Measurements from ENCODE around the gene ZNF789. TPM values are rescaled to one million over a fixed set of nuclear protein-coding genes. Genes with fewer than 3 reads are reported as not detected.

ZNF789 gene
- total and polyA plus RNA-seq, 4 donors = 1.6 to 7.4 (median 4.8) TPM

GRCh38 chr7:99460651-99461050 is 12.0 kb upstream of the ZNF789 start:
- Histone ChIP-seq H3K4me3 (ENCODE audit: low read depth in 1 of 3, low read length in 3 of 3) (no peak overlapping the region), H3K27me3 (ENCODE audit: control insufficient read depth in 4 of 4, insufficient read depth in 4 of 4, low read length in 3 of 4) (no peaks in the 10 kb centered on the region), H3K36me3 (ENCODE audit: control insufficient read depth in 4 of 4, insufficient read depth in 3 of 4, low read depth in 1 of 4, low read length in 3 of 4) (peaks cover 17 to 51% (median 29%) of the 10 kb centered on the region in 4 donors), H3K4me1 (ENCODE audit: control insufficient read depth in 4 of 4, insufficient read depth in 4 of 4, low read length in 3 of 4) (peaks cover 3 to 21% (median 14%) of the 10 kb centered on the region in 4 donors), H3K9ac (ENCODE audit: low read depth in 1 of 2, low read length in 2 of 2) (no peak overlapping the region), H3K9me3 (ENCODE audit: control insufficient read depth in 4 of 4, low read length in 3 of 4) (no peaks in the 10 kb centered on the region), H3K27ac (ENCODE audit: low read depth in 1 of 2, low read length in 2 of 2) (no peak overlapping the region)
- no peak for DNase-seq (ENCODE audit: low spot score)
- WGBS = 94% methylated on average over 11 of the region's 11 CpGs
- TF ChIP-seq EGR1 (IDR thresholded peaks at IDR 0.05; ENCODE audit: low read depth in 2 of 2) = no peak
- no peak for TF ChIP-seq YY1 (IDR thresholded peaks at IDR 0.05)
- TF ChIP-seq FOXA1 (IDR thresholded peaks at IDR 0.05) = no peak
- TF ChIP-seq TAF1 (conservative IDR thresholded peaks at IDR 0.05) = no peak
- TF ChIP-seq HNF4A (conservative IDR thresholded peaks at IDR 0.05) = no peak
- no peak for TF ChIP-seq GABPA (IDR thresholded peaks at IDR 0.05 in 1 of 2, conservative IDR thresholded peaks at IDR 0.05 in 1 of 2)
- no peak for TF ChIP-seq MAX (IDR thresholded peaks at IDR 0.05)
- TF ChIP-seq RAD21 (IDR thresholded peaks at IDR 0.05) = no peak
- no peak for TF ChIP-seq REST (IDR thresholded peaks at IDR 0.05)
- no peak for TF ChIP-seq HNF4G (IDR thresholded peaks at IDR 0.05)

- H3K27ac ChIP-seq (ENCODE audit: low read depth in 1 of 2, low read length in 2 of 2) = no peak overlapping the region
- TF ChIP-seq MAX (IDR thresholded peaks at IDR 0.05) (no peak), EGR1 (IDR thresholded peaks at IDR 0.05; ENCODE audit: low read depth in 2 of 2) (no peak)
- H3K27me3 ChIP-seq (ENCODE audit: control insufficient read depth in 4 of 4, insufficient read depth in 4 of 4, low read length in 3 of 4) = no peaks in the 10 kb centered on the region
- H3K4me1 ChIP-seq (ENCODE audit: control insufficient read depth in 4 of 4, insufficient read depth in 4 of 4, low read length in 3 of 4) = peaks cover 3 to 22% (median 14%) of the 10 kb centered on the region in 4 donors
- H3K9me3 ChIP-seq (ENCODE audit: control insufficient read depth in 4 of 4, low read length in 3 of 4) = no peaks in the 10 kb centered on the region
- 97% methylated on average over 2 of the region's 2 CpGs for WGBS
- no peak overlapping the region for H3K4me3 ChIP-seq (ENCODE audit: low read depth in 1 of 3, low read length in 3 of 3)
- DNase-seq (ENCODE audit: low spot score) = no peak
- H3K9ac ChIP-seq (ENCODE audit: low read depth in 1 of 2, low read length in 2 of 2) = no peak overlapping the region
- peaks cover 14 to 46% (median 25%) of the 10 kb centered on the region in 4 donors for H3K36me3 ChIP-seq (ENCODE audit: control insufficient read depth in 4 of 4, insufficient read depth in 3 of 4, low read depth in 1 of 4, low read length in 3 of 4)
These were observed 11.5 kb upstream of the ZNF789 start for GRCh38 chr7:99461221-99461620.

GRCh38 chr7:99465421-99465768 is 7.3 kb upstream of the ZNF789 start:
- DNase-seq (ENCODE audit: low spot score) = no peak
- WGBS = 3% methylated on average over 9 of the region's 9 CpGs
- TF ChIP-seq RAD21 (IDR thresholded peaks at IDR 0.05) (no peak), HNF4A (conservative IDR thresholded peaks at IDR 0.05) (peak in 1 of 2 donors; percentile 14)

More at GRCh38 chr7:99465421-99465768, 7.3 kb upstream of the ZNF789 start:
- no peaks in the 10 kb centered on the region for H3K27me3 ChIP-seq (ENCODE audit: control insufficient read depth in 4 of 4, insufficient read depth in 4 of 4, low read length in 3 of 4)
- H3K4me1 ChIP-seq (ENCODE audit: control insufficient read depth in 4 of 4, insufficient read depth in 4 of 4, low read length in 3 of 4) = peaks cover 3 to 29% (median 14%) of the 10 kb centered on the region in 4 donors
- peak overlapping the region; percentile 70 to 99 (median 84) for H3K4me3 ChIP-seq (ENCODE audit: low read depth in 1 of 3, low read length in 3 of 3)
- no peaks in the 10 kb centered on the region for H3K9me3 ChIP-seq (ENCODE audit: control insufficient read depth in 4 of 4, low read length in 3 of 4)
- peak overlapping the region; percentile 78 to 87 for H3K27ac ChIP-seq (ENCODE audit: low read depth in 1 of 2, low read length in 2 of 2)
- peaks cover 0 to 7% (median 4%) of the 10 kb centered on the region in 4 donors for H3K36me3 ChIP-seq (ENCODE audit: control insufficient read depth in 4 of 4, insufficient read depth in 3 of 4, low read depth in 1 of 4, low read length in 3 of 4)
- H3K9ac ChIP-seq (ENCODE audit: low read depth in 1 of 2, low read length in 2 of 2) = peak overlapping the region; percentile 59 to 96

Measured in liver (tissue), 9 donors.